Nephron (organoid): Measurements from ENCODE around the gene RFFL.

ENCODE experiments used
- H3K27ac Mint-ChIP-seq, 3 experiments: 2 replicates each; pipeline ENCODE4 v1.8.0; 2020; ENCODE audit warnings: mixed read lengths in 3 of 3, mild to moderate bottlenecking in 2 of 3, moderate library complexity in 1 of 3
- H3K27me3 Mint-ChIP-seq: 2 replicates; pipeline ENCODE4 v1.8.0; 2021; ENCODE audit warnings: low read depth, mild to moderate bottlenecking, moderate library complexity, mixed read lengths
- H3K36me3 Mint-ChIP-seq: 2 replicates; pipeline ENCODE4 v1.8.0; 2020; ENCODE audit warnings: low read depth, mixed read lengths
- H3K4me1 Mint-ChIP-seq: 2 replicates; pipeline ENCODE4 v1.8.0; 2020; ENCODE audit warnings: mixed read lengths
- H3K4me3 Mint-ChIP-seq, 3 experiments: 2 replicates each; pipeline ENCODE4 v1.8.0; 2020; ENCODE audit warnings: mild to moderate bottlenecking in 3 of 3, mixed read lengths in 3 of 3, moderate library complexity in 2 of 3
- H3K9me3 Mint-ChIP-seq: 2 replicates; pipeline ENCODE4 v1.8.0; 2020; ENCODE audit warnings: mixed read lengths
- TF ChIP-seq, protein P1 (sequence below), 3 experiments: fragments of 200-600 bp; sonication (generic); IDR thresholded peaks; one replicate each; pipeline ENCODE4 v1.5.0; 2021; ENCODE audit warnings: antibody characterized with exemption in 3 of 3; ENCODE audit not compliant: unreplicated experiment in 3 of 3

RFFL gene

DNA sequence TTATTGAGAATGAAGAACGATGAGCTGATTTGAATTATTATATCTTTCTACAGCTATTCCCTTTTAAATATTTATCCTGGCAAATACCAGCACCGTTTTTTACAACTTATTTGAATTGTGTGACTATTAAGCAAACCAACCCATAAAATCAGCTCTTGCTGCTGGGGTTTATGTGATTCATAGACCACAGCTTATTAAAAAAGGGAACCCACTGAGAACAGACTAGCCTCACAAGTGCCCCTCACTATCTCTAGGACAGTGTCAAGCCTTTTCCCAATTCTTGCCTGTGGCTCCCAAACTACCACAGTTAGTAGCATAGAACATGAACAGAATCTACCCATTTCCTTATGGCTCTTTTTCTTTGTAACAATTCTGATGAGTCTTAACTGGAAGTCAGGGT is 89.3 kb downstream of the RFFL start:
- H3K9me3 Mint-ChIP-seq = no peaks in the 10 kb centered on the region
- peaks cover 9% of the 10 kb centered on the region for H3K27me3 Mint-ChIP-seq
- no peaks in the 10 kb centered on the region for H3K36me3 Mint-ChIP-seq
- no peak overlapping the region for H3K27ac Mint-ChIP-seq
- peaks cover 1% of the 10 kb centered on the region for H3K4me1 Mint-ChIP-seq
- H3K4me3 Mint-ChIP-seq = no peak overlapping the region
- TF ChIP-seq, protein P1, sequence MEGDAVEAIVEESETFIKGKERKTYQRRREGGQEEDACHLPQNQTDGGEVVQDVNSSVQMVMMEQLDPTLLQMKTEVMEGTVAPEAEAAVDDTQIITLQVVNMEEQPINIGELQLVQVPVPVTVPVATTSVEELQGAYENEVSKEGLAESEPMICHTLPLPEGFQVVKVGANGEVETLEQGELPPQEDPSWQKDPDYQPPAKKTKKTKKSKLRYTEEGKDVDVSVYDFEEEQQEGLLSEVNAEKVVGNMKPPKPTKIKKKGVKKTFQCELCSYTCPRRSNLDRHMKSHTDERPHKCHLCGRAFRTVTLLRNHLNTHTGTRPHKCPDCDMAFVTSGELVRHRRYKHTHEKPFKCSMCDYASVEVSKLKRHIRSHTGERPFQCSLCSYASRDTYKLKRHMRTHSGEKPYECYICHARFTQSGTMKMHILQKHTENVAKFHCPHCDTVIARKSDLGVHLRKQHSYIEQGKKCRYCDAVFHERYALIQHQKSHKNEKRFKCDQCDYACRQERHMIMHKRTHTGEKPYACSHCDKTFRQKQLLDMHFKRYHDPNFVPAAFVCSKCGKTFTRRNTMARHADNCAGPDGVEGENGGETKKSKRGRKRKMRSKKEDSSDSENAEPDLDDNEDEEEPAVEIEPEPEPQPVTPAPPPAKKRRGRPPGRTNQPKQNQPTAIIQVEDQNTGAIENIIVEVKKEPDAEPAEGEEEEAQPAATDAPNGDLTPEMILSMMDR (IDR thresholded peaks at IDR 0.05; ENCODE audit: unreplicated experiment in 3 of 3) = no peak

DNA sequence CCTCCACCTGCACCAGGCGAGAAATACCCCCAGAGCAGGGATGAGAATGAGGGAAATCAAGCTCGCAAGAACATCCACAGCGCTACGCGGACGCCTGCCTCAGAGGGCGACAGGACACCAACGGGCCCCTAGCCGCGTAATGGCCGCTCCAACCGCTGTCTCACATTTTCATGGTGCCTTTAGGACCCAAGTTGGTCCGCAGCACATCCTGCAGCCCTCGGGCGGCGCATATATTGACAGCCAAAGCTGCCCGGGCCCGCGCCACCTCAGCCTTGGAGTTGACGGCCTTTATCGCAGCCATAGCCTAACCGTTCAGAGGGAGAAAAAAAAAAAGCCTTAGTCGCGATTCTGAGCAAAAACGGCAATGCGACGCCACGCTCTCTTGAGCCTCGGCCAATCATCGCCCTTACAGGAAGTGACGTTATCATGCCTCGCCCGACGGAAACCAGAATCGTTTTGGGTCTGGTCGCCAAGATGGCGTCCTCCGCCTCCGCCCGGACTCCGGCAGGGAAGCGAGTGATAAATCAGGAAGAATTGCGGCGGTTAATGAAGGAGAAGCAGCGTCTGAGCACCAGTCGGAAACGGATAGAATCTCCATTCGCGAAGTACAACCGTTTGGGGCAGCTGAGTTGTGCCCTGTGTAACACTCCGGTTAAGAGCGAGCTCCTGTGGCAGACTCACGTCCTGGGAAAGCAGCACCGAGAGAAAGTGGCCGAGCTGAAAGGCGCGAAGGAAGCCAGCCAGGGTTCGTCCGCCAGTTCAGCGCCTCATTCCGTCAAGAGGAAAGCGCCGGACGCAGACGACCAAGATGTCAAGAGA is 102.2 kb downstream of the RFFL start, which contains the start of the genes CCT6B and ZNF830:
Gene CCT6B (minus strand): TSS at position 368 of the 819 bp plus-strand sequence. CDS start 67 bp downstream, at position 301.
Gene ZNF830 (plus strand): TSS at position 448 of the 819 bp plus-strand sequence. CDS start 27 bp downstream, at position 475.
- TF ChIP-seq, protein P1 (IDR thresholded peaks at IDR 0.05; ENCODE audit: unreplicated experiment in 3 of 3) = no peak
- Mint-ChIP-seq H3K4me1 (peaks cover 12% of the 10 kb centered on the region), H3K27me3 (peaks cover 4% of the 10 kb centered on the region), H3K36me3 (peaks cover 12% of the 10 kb centered on the region), H3K9me3 (no peaks in the 10 kb centered on the region), H3K27ac (peak within 1 kb of the TSS; percentile 95 to 99 (median 98)), H3K4me3 (peak within 1 kb of the TSS; percentile 97 to 100 (median 99))

DNA sequence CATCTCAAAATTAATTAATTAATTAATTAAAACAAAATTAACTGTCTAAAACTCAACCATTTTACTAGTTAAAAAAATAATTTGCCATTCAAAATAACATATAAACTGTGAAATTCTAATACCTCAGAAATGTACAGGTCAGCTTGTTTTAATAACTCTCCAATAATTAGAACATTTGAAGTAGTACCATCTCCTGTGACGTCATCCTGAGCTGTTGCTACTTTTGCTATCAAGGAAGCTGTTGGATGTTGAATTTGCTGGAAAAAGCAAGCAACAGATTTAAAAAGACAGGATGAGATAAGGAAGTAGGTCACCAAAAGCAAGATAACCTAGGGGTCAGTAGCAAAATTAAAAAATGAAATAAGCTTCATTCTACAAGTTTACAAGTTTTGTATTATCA is 105.1 kb downstream of the RFFL start:
- H3K9me3 Mint-ChIP-seq = no peaks in the 10 kb centered on the region
- peaks cover 4% of the 10 kb centered on the region for H3K27me3 Mint-ChIP-seq
- peaks cover 4% of the 10 kb centered on the region for H3K36me3 Mint-ChIP-seq
- H3K4me3 Mint-ChIP-seq = peak overlapping the region in 2 of 3 experiments; percentile 61 to 64
- no peak overlapping the region for H3K27ac Mint-ChIP-seq
- H3K4me1 Mint-ChIP-seq = peaks cover 12% of the 10 kb centered on the region
- TF ChIP-seq, protein P1 (IDR thresholded peaks at IDR 0.05; ENCODE audit: unreplicated experiment in 3 of 3) = no peak
